ENCODE measurements around the gene TSPAN17.

Gene TSPAN17

GRCh38 chr5:176624142-176624541 is 23.1 kb upstream of the TSPAN17 start:
- no peak for FAIRE-seq

GRCh38 chr5:176624938-176625337 is 22.3 kb upstream of the TSPAN17 start:
- FAIRE-seq = no peak

GRCh38 chr5:176625512-176625911 is 21.8 kb upstream of the TSPAN17 start:
- FAIRE-seq = no peak

GRCh38 chr5:176625966-176626875 is 21.1 kb upstream of the TSPAN17 start:
- no peak for FAIRE-seq

GRCh38 chr5:176626876-176627236 is 20.4 kb upstream of the TSPAN17 start:
- no peak for FAIRE-seq

GRCh38 chr5:176627582-176627981 is 19.7 kb upstream of the TSPAN17 start:
- FAIRE-seq = no peak

- no peak for FAIRE-seq
Observed at GRCh38 chr5:176628406-176629228, 18.7 kb upstream of the TSPAN17 start.

- FAIRE-seq = no peak
Observed at GRCh38 chr5:176629317-176629852, 17.9 kb upstream of the TSPAN17 start.

GRCh38 chr5:176629853-176630680 is 17.2 kb upstream of the TSPAN17 start, which contains the start of the genes EIF4E1B and SNCB:
Gene EIF4E1B (plus strand): TSS chr5:176630675. CDS start chr5:176642788, 12,113 bp downstream.
Gene SNCB (minus strand): TSS chr5:176630534. CDS start chr5:176629654, 880 bp downstream.
- FAIRE-seq = no peak

GRCh38 chr5:176630681-176631222 is 16.5 kb upstream of the TSPAN17 start:
- FAIRE-seq = no peak

- FAIRE-seq = no peak
Observed at GRCh38 chr5:176631383-176632200, 15.7 kb upstream of the TSPAN17 start.

- no peak for FAIRE-seq
Observed at GRCh38 chr5:176632745-176633144, 14.5 kb upstream of the TSPAN17 start.

- FAIRE-seq = no peak
Observed at GRCh38 chr5:176633598-176633997, 13.7 kb upstream of the TSPAN17 start.

GRCh38 chr5:176636426-176636825 is 10.9 kb upstream of the TSPAN17 start:
- no peak for FAIRE-seq

- no peak for FAIRE-seq
Observed at GRCh38 chr5:176637556-176637955, 9.7 kb upstream of the TSPAN17 start.

GRCh38 chr5:176638437-176638836 is 8.8 kb upstream of the TSPAN17 start:
- no peak for FAIRE-seq

GRCh38 chr5:176639208-176639607 is 8.1 kb upstream of the TSPAN17 start:
- no peak for FAIRE-seq

- no peak for FAIRE-seq
Observed at GRCh38 chr5:176639981-176640380, 7.3 kb upstream of the TSPAN17 start.

GRCh38 chr5:176640616-176641015 is 6.7 kb upstream of the TSPAN17 start:
- no peak for FAIRE-seq

- FAIRE-seq = no peak
Observed at GRCh38 chr5:176642675-176643490, 4.4 kb upstream of the TSPAN17 start.

All from TTC549 (cell line).